GM10847 (cell line): ENCODE data around the gene DYRK3.

Source experiments
- POLR2A ChIP-seq: IDR thresholded peaks from 2 replicates; pipeline ENCODE4 v1.6.1; 2011; ENCODE audit not compliant: insufficient read length; ENCODE audit errors: extremely low read depth

DYRK3 gene

DNA sequence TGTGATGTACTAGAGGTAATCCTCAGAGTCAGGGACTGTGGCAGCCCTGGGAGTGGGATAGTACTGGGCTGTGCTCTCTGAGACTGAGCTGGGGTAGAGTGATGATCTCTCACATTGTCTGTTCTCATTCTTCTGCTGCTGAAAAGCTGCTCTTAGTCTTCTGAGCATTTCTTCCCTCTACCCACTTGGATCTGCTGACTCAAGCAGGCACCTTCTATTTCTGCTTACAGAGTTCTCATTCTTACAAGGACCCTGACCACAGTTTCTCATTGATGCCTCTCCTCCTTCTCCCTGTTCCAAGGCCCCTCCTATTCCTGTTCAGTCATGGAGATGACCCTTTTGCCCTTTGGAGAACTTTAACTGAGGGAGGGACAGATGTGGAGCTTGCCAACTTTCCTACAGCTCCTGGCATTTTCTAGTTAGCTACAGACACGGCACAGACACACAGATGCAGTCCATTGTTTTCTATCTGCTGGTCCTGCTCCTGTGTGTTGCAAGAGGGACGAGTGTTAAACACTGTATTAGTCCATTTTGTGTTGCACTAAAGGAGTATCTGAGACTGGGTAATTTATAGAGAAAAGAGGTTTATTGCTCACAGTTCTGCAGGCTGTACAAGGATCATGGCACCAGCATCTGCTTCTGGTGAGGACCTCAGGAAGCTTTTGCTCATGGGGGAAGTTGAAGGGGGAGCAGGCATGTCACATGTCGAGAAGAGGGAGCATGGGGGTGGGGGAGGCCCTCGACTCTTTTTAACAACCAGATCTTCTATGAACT lies 61.7 kb downstream of the DYRK3 start:
- no peak for TF ChIP-seq POLR2A

DNA sequence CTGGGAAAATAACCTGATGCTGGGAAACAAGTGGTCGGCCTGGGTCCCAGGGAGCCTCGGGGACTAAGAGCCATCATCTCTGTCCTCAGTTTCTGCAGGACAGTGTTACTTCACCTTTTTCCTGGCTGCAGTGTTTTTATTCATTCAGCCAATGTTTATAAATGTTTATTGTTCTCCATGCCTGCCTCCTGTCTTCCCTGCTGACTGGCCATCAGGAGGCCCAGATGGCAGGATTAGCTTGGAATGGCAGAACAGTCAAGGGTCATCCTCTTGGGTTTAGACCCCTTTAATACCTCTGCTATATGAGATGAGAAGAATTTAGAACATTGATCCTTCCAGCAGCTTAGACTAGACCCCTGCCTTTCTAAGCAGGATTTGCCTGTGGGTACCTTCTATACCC lies 62.7 kb downstream of the DYRK3 start:
- TF ChIP-seq POLR2A: no peak
